GM18505 (cell line): ENCODE results near the gene TAF13.
"Not testable (repeated sequence)": the region's sequence is repeated elsewhere in the genome, so short reads cannot be mapped to it uniquely, and the experiment has no call there.

ENCODE experiments used
- ATAC-seq: cut with Tn5 transposase; IDR thresholded peaks from one replicate; pipeline ENCODE4 v1.9.1; 2021; ENCODE audit not compliant: unreplicated experiment
- POLR2A ChIP-seq: IDR thresholded peaks from 4 replicates; pipeline ENCODE4 v1.6.1; 2011; ENCODE audit warnings: borderline replicate concordance; ENCODE audit not compliant: insufficient read depth, insufficient read length; ENCODE audit errors: extremely low read depth

TAF13 gene

GRCh38 chr1:109048335-109048734, 27.5 kb downstream of the TAF13 start:
- ATAC-seq: no peak

GRCh38 chr1:109047339-109047738, 28.5 kb downstream of the TAF13 start:
- TF ChIP-seq POLR2A: no peak
- no peak for ATAC-seq

More at GRCh38 chr1:109048335-109048734, 27.5 kb downstream of the TAF13 start:
- TF ChIP-seq POLR2A: no peak

GRCh38 chr1:109046671-109047070, 29.1 kb downstream of the TAF13 start:
- no peak for TF ChIP-seq POLR2A
- no peak for ATAC-seq

- no peak for ATAC-seq
- TF ChIP-seq POLR2A: no peak
Measured at GRCh38 chr1:109045595-109045994, 30.2 kb downstream of the TAF13 start.

GRCh38 chr1:109041621-109042468, 34.0 kb downstream of the TAF13 start, which contains the start of gene WDR47:
TSS of gene WDR47 (minus strand) at chr1:109042102. CDS start at chr1:109023512, 18,590 bp downstream.
- ATAC-seq: peak; percentile 94
- peak; percentile 98 for TF ChIP-seq POLR2A

GRCh38 chr1:109040989-109041620, 34.7 kb downstream of the TAF13 start:
- no peak for TF ChIP-seq POLR2A
- ATAC-seq: peak; percentile 29

- no peak for TF ChIP-seq POLR2A
- ATAC-seq: no peak
Measured at GRCh38 chr1:109040627-109040988, 35.2 kb downstream of the TAF13 start.

- no peak for TF ChIP-seq POLR2A
- no peak for ATAC-seq
Measured at GRCh38 chr1:109034382-109034781, 41.4 kb downstream of the TAF13 start.

- not testable (repeated sequence) for ATAC-seq
Measured at GRCh38 chr1:109029493-109029892, 46.3 kb downstream of the TAF13 start.

GRCh38 chr1:109027841-109028240, 48.0 kb downstream of the TAF13 start:
- no peak for ATAC-seq
- no peak for TF ChIP-seq POLR2A

GRCh38 chr1:109025694-109026093, 50.1 kb downstream of the TAF13 start:
- no peak for ATAC-seq
- no peak for TF ChIP-seq POLR2A

- ATAC-seq: no peak
- TF ChIP-seq POLR2A: no peak
Measured at GRCh38 chr1:109024646-109025045, 51.2 kb downstream of the TAF13 start.

- TF ChIP-seq POLR2A: no peak
- no peak for ATAC-seq
Measured at GRCh38 chr1:109020693-109021257, 55.0 kb downstream of the TAF13 start.

GRCh38 chr1:109017719-109018118, 58.1 kb downstream of the TAF13 start:
- ATAC-seq: not testable (repeated sequence)
